Left cardiac atrium (tissue), 4 donors: ENCODE data around the gene CCBE1. TPM values are rescaled to one million over a fixed set of nuclear protein-coding genes. Genes with fewer than 3 reads are reported as not detected.
A peak's percentile ranks its signal among the peaks of the same experiment; 100 is the strongest.

Experiments
- ATAC-seq, 2 donors: fragments of 200-7000 bp; cut with Tn5 transposase; one replicate each; pipeline ENCODE4 v1.9.1; 2020; ENCODE audit warnings: mild to moderate bottlenecking in 2 of 2, moderate library complexity in 2 of 2
- DNase-seq: peaks from one replicate; pipeline ENCODE4 v3.0.0-alpha.2; 2020
- intact Hi-C, 2 donors: fragments of 100-400 bp; cut with DNase I; formaldehyde crosslinking; loops; one replicate each; pipeline versions ENCODE4 v1.14.1 to v1.15.1; 2022 to 2023
- total RNA-seq, 2 donors: library from RNA; stranded (reverse); fragmentation: NEBNext Ultra II Directional; extraction: Animal tissue kit (Norgen Biotek cat#: 25700); gene quantifications; one replicate each; pipeline ENCODE4 v1.2.1, GENCODE V29; 2021
- donor health status: DM: no; HTN: yes; CAD: no.
- donor health status: DM: no; HTN: yes; CAD: no; lungs with severe emphysema.
- donor health status: DM: yes; HTN: yes; CAD: no.
- donor health status: Dilated cardiomyopathy.

The CCBE1 gene
- total RNA-seq, 2 donors from 2014 or later = 1.2 to 2.9 TPM

GRCh38 chr18:59488899-59489298 lies 208.3 kb downstream of the CCBE1 start:
- ATAC-seq = no peak
- intact Hi-C loops = no loop called here

GRCh38 chr18:59485382-59485781 lies 211.8 kb downstream of the CCBE1 start:
- intact Hi-C loops = no loop called here
- DNase-seq = no peak

More at GRCh38 chr18:59488899-59489298, 208.3 kb downstream of the CCBE1 start:
- no peak for DNase-seq

GRCh38 chr18:59484561-59485328 lies 212.5 kb downstream of the CCBE1 start:
- ATAC-seq (peak in 1 of 2 donors; percentile 57), DNase-seq (no peak)
- intact Hi-C loops = no loop called here

More at GRCh38 chr18:59485382-59485781, 211.8 kb downstream of the CCBE1 start:
- ATAC-seq = no peak

- ATAC-seq (no peak), DNase-seq (no peak)
- intact Hi-C loops = no loop called here
Measured at GRCh38 chr18:59484131-59484530, 213.1 kb downstream of the CCBE1 start.

GRCh38 chr18:59481436-59481835 lies 215.8 kb downstream of the CCBE1 start:
- DNase-seq (no peak), ATAC-seq (no peak)
- intact Hi-C loops = no loop called here

GRCh38 chr18:59479776-59480175 lies 217.4 kb downstream of the CCBE1 start:
- ATAC-seq = no peak
- intact Hi-C loops = loop anchor here in 1 of 2 donors (10.0 kb wide), 1 partner anchor 145 kb away; no protein-coding TSS in a partner anchor
- DNase-seq = no peak

GRCh38 chr18:59478591-59478990 lies 218.6 kb downstream of the CCBE1 start:
- DNase-seq = no peak
- intact Hi-C loops = loop anchor here in 1 of 2 donors (10.0 kb wide), 1 partner anchor 146 kb away; no protein-coding TSS in a partner anchor
- ATAC-seq = no peak

- DNase-seq (no peak), ATAC-seq (no peak)
- intact Hi-C loops = loop anchor here in 1 of 2 donors (10.0 kb wide), 1 partner anchor 147 kb away; no protein-coding TSS in a partner anchor
Measured at GRCh38 chr18:59477849-59478248, 219.4 kb downstream of the CCBE1 start.

GRCh38 chr18:59470561-59471121 lies 226.6 kb downstream of the CCBE1 start:
- intact Hi-C loops = loop anchor here (2.0 to 10.0 kb wide), 2 partner anchors 78 to 154 kb away; no protein-coding TSS in a partner anchor
- ATAC-seq (peak; percentile 78 to 90), DNase-seq (peak; percentile 34)

- no peak for DNase-seq
- ATAC-seq = peak; percentile 57 to 80
- intact Hi-C loops = loop anchor here (2.0 to 10.0 kb wide), 5 partner anchors 43 to 225 kb away; partner anchors contain the start of gene CCBE1 (in 1 of the 2)
Measured at GRCh38 chr18:59469463-59470180, 227.6 kb downstream of the CCBE1 start.

- intact Hi-C loops = loop anchor here in 1 of 2 donors (5.0 to 10.0 kb wide), 3 partner anchors 43 to 226 kb away; partner anchors contain the start of gene CCBE1
- no peak for DNase-seq
- no peak for ATAC-seq
Measured at GRCh38 chr18:59468821-59469220, 228.4 kb downstream of the CCBE1 start.

GRCh38 chr18:59467497-59467896 lies 229.7 kb downstream of the CCBE1 start:
- intact Hi-C loops = loop anchor here in 1 of 2 donors (5.0 to 10.0 kb wide), 3 partner anchors 45 to 227 kb away; partner anchors contain the start of gene CCBE1
- ATAC-seq (no peak), DNase-seq (no peak)

- ATAC-seq = no peak
- no peak for DNase-seq
- intact Hi-C loops = loop anchor here in 1 of 2 donors (5.0 to 10.0 kb wide), 3 partner anchors 45 to 228 kb away; partner anchors contain the start of gene CCBE1
Measured at GRCh38 chr18:59466980-59467379, 230.2 kb downstream of the CCBE1 start.

GRCh38 chr18:59464486-59464885 lies 232.7 kb downstream of the CCBE1 start:
- intact Hi-C loops = loop anchor here (5.0 to 10.0 kb wide), 3 partner anchors 150 to 358 kb away; partner anchors contain the start of gene CCBE1 (in 1 of the 2)
- ATAC-seq (no peak), DNase-seq (no peak)

- intact Hi-C loops = loop anchor here (5.0 to 10.0 kb wide), 3 partner anchors 154 to 361 kb away; partner anchors contain the start of gene CCBE1 (in 1 of the 2)
- DNase-seq = no peak
- ATAC-seq = no peak
Measured at GRCh38 chr18:59461171-59461570, 236.1 kb downstream of the CCBE1 start.

GRCh38 chr18:59460072-59460420 lies 237.2 kb downstream of the CCBE1 start:
- ATAC-seq = peak in 1 of 2 donors; percentile 26
- intact Hi-C loops = loop anchor here (5.0 to 10.0 kb wide), 3 partner anchors 155 to 362 kb away; partner anchors contain the start of gene CCBE1 (in 1 of the 2)
- DNase-seq = no peak

GRCh38 chr18:59459369-59460071 lies 237.7 kb downstream of the CCBE1 start:
- intact Hi-C loops = loop anchor here (1.0 to 10.0 kb wide), 4 partner anchors 155 to 364 kb away; partner anchors contain the start of gene CCBE1 (in 1 of the 2)
- DNase-seq (no peak), ATAC-seq (peak; percentile 35 to 64)

- no peak for ATAC-seq
- DNase-seq = no peak
- intact Hi-C loops = no loop called here
Measured at GRCh38 chr18:59458575-59458974, 238.6 kb downstream of the CCBE1 start.
